ENCODE measurements around the gene DTD2. TPM values are rescaled to one million over a fixed set of nuclear protein-coding genes. Genes with fewer than 3 reads are reported as not detected.

DTD2 gene
- total RNA-seq, 1 experiment from 2014 or later = 36.8 TPM

DNA sequence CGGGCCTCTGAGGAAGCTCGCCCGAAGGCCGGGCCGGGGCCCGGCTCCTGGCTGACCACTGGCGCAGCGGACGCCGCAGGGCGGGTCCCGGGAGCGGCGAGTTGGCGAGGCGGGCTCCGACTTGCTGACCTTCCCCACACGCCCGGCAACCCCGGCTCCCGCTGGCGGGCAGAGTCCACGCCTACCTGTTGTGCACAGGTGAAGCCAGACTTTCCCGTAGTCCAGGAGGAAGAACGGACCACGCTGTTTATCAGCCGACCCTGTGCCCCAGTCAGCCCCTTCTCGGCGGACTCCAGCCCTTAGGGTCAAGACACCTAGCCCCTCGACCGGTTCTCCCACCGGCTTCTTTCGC lies 37.4 kb downstream of the DTD2 start:
- no TSS peak for BruUV-seq (replicated peaks)
- intact Hi-C loops (cut with micrococcal nuclease) = loop anchor here (1.0 kb wide), 1 partner anchor 29 kb away; no protein-coding TSS in a partner anchor
- H3K27ac ChIP-seq (ENCODE audit: low read length) = 0 out of 2 replicates have a peak overlapping the region, but pooled peaks have one; percentile 10
- H3K9me3 ChIP-seq (ENCODE audit: low read length) = no peaks in the 10 kb centered on the region
- no peaks in the 10 kb centered on the region for H3K27me3 ChIP-seq (ENCODE audit: low read length)
- ChIA-PET POLR2A (ENCODE audit: unreplicated experiment) (interaction anchor here (0.9 to 1.8 kb wide), 6 partner anchors 18 to 784 kb away, joined by 3 to 29 read pairs (median 4); partner anchors contain the start of genes ARHGAP5 and DTD2), CTCF (interaction anchor here (1.3 to 2.5 kb wide), 2 partner anchors 22 to 30 kb away, joined by 4 to 29 read pairs; no protein-coding TSS in a partner anchor)
- H3K9ac ChIP-seq (ENCODE audit: low read length) = peak overlapping the region; percentile 79
- peaks cover 44% of the 10 kb centered on the region for H3K79me2 ChIP-seq (ENCODE audit: low read length)
- ATAC-seq (peak; percentile 79), DNase-seq (peak; percentile 58)
- peak overlapping the region; percentile 91 for H3K4me3 ChIP-seq (ENCODE audit: low read length)
- no peaks in the 10 kb centered on the region for H3F3A ChIP-seq (ENCODE audit: low read length, unreplicated experiment)
- peak overlapping the region; percentile 86 for H2AFZ ChIP-seq (ENCODE audit: low read length)
- no peaks in the 10 kb centered on the region for H4K20me1 ChIP-seq (ENCODE audit: low read length)
- H3K4me1 ChIP-seq (ENCODE audit: insufficient read depth, low read length) = peaks cover 19% of the 10 kb centered on the region
- peak overlapping the region; percentile 82 for H3K4me2 ChIP-seq (ENCODE audit: low read length)
- no peaks in the 10 kb centered on the region for H3K9me2 ChIP-seq (replicated peaks; ENCODE audit: low read length)
- no peaks in the 10 kb centered on the region for H3K36me3 ChIP-seq (ENCODE audit: low read depth, low read length)
- TF ChIP-seq EZH2phosphoT487 (IDR thresholded peaks at IDR 0.05; ENCODE audit: borderline replicate concordance, low read length) (no peak), EZH2 (IDR thresholded peaks at IDR 0.05; ENCODE audit: low read length, unreplicated experiment) (no peak)
- TF ChIP-seq, protein P1, sequence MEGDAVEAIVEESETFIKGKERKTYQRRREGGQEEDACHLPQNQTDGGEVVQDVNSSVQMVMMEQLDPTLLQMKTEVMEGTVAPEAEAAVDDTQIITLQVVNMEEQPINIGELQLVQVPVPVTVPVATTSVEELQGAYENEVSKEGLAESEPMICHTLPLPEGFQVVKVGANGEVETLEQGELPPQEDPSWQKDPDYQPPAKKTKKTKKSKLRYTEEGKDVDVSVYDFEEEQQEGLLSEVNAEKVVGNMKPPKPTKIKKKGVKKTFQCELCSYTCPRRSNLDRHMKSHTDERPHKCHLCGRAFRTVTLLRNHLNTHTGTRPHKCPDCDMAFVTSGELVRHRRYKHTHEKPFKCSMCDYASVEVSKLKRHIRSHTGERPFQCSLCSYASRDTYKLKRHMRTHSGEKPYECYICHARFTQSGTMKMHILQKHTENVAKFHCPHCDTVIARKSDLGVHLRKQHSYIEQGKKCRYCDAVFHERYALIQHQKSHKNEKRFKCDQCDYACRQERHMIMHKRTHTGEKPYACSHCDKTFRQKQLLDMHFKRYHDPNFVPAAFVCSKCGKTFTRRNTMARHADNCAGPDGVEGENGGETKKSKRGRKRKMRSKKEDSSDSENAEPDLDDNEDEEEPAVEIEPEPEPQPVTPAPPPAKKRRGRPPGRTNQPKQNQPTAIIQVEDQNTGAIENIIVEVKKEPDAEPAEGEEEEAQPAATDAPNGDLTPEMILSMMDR (conservative IDR thresholded peaks at IDR 0.05; ENCODE audit: low read depth, low read length) = no peak

DNA sequence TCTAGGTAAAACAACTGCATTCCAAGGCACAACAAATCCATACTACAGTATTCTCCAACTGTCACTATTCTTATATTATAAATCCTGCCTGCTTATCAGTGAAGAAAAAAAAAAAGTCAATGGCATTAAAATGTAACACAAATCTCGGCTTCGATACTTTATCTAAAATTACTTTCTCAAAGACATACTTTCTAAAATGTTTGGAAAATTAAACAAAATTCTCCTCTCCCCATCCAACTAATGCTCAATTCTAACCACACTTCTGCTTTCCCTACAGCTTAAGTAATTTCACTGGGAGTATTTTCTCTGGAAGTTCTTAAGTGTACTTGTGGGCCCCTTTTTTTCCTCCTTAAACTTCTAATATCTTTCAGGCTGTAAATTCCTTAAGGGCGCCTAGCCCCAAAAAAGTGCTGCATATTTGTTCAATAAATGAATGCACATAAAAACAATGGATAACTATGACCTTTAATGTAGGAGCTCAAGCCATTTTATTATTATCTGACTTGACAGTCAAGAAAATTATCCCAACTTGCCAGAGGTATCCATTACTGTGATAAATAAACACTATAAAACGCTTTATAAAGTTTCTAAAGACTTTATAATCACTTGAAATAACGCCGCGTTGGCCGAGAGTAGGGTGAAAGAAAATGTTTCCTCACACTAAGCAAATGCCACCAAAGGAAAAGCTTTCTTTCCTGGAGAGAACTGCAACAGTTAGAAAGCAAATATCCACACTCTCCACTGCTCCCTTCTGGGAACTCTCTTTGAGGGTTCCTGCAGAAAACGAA lies 37.9 kb downstream of the DTD2 start:
- Histone ChIP-seq H3K27ac (ENCODE audit: low read length) (0 out of 2 replicates have a peak overlapping the region, but pooled peaks have one; percentile 10), H3K79me2 (ENCODE audit: low read length) (peaks cover 47% of the 10 kb centered on the region), H3F3A (ENCODE audit: low read length, unreplicated experiment) (no peaks in the 10 kb centered on the region), H3K27me3 (ENCODE audit: low read length) (no peaks in the 10 kb centered on the region), H3K9me2 (replicated peaks; ENCODE audit: low read length) (no peaks in the 10 kb centered on the region), H4K20me1 (ENCODE audit: low read length) (no peaks in the 10 kb centered on the region), H2AFZ (ENCODE audit: low read length) (peak overlapping the region; percentile 86), H3K9ac (ENCODE audit: low read length) (peak overlapping the region; percentile 79), H3K4me1 (ENCODE audit: insufficient read depth, low read length) (peaks cover 25% of the 10 kb centered on the region), H3K4me2 (ENCODE audit: low read length) (peak overlapping the region; percentile 82), H3K9me3 (ENCODE audit: low read length) (no peaks in the 10 kb centered on the region), H3K4me3 (ENCODE audit: low read length) (peak overlapping the region; percentile 91), H3K36me3 (ENCODE audit: low read depth, low read length) (no peaks in the 10 kb centered on the region)
- TF ChIP-seq EZH2phosphoT487 (IDR thresholded peaks at IDR 0.05; ENCODE audit: borderline replicate concordance, low read length) = no peak
- TF ChIP-seq, protein P1 (conservative IDR thresholded peaks at IDR 0.05; ENCODE audit: low read depth, low read length) = no peak
- TF ChIP-seq EZH2 (IDR thresholded peaks at IDR 0.05; ENCODE audit: low read length, unreplicated experiment) = no peak
- DNase-seq = no peak
- ChIA-PET CTCF (interaction anchor here (1.3 to 2.5 kb wide), 2 partner anchors 22 to 30 kb away, joined by 4 to 29 read pairs; no protein-coding TSS in a partner anchor), POLR2A (ENCODE audit: unreplicated experiment) (interaction anchor here (1.1 to 1.8 kb wide), 3 partner anchors 30 to 657 kb away, joined by 3 to 29 read pairs (median 6); partner anchors contain the start of genes ARHGAP5 and DTD2)
- intact Hi-C loops (cut with micrococcal nuclease) = loop anchor here (1.0 kb wide), 1 partner anchor 30 kb away; no protein-coding TSS in a partner anchor
- BruUV-seq (replicated peaks) = TSS peak; percentile 45
- ATAC-seq = no peak
